WTC11 (cell line): ENCODE measurements around the gene PRR23C. TPM values are rescaled to one million over a fixed set of nuclear protein-coding genes. Genes with fewer than 3 reads are reported as not detected.

Experiments
- ATAC-seq: fragments of 200-7000 bp; cut with Tn5 transposase; 2 replicates; pipeline ENCODE4 v1.10.0; 2021; ENCODE audit warnings: mild to moderate bottlenecking, moderate library complexity
- CTCF ChIA-PET: fragments of 300-600 bp; sonication (Branson Sonifier 250); formaldehyde crosslinking; loops from one replicate; lab custom pipeline; 2021; ENCODE audit warnings: antibody characterized with exemption; lab: Charles Lee
- POLR2A ChIA-PET: fragments of 350-600 bp; sonication (Branson Sonifier 250); formaldehyde crosslinking; loops from one replicate; lab custom pipeline; 2021; ENCODE audit warnings: antibody characterized with exemption; lab: Charles Lee
- DNase-seq: peaks from one replicate; pipeline ENCODE4 v3.0.0; 2021; ENCODE audit warnings: low spot score
- H3K27ac Mint-ChIP-seq: 2 replicates; pipeline ENCODE4 v1.8.0; 2021; ENCODE audit warnings: mixed read lengths
- H3K27me3 Mint-ChIP-seq: 2 replicates; pipeline ENCODE4 v1.8.0; 2021; ENCODE audit warnings: low read depth, mild to moderate bottlenecking, moderate library complexity, mixed read lengths
- H3K36me3 Mint-ChIP-seq: 2 replicates; pipeline ENCODE4 v1.8.0; 2021; ENCODE audit warnings: mixed read lengths
- H3K4me1 Mint-ChIP-seq: 2 replicates; pipeline ENCODE4 v1.8.0; 2022; ENCODE audit warnings: mixed read lengths
- H3K4me3 Mint-ChIP-seq: 2 replicates; pipeline ENCODE4 v1.8.0; 2021; ENCODE audit warnings: mild to moderate bottlenecking, moderate library complexity, mixed read lengths
- H3K9me3 Mint-ChIP-seq: 2 replicates; pipeline ENCODE4 v1.8.0; 2021; ENCODE audit warnings: mixed read lengths
- CREB1 ChIP-seq: sonication (generic); formaldehyde crosslinking; IDR thresholded peaks from 2 replicates; pipeline ENCODE4 v1.8.0; 2023; ENCODE audit warnings: mild to moderate bottlenecking, missing genetic modification reagents
- CREM ChIP-seq: sonication (generic); formaldehyde crosslinking; IDR thresholded peaks from 2 replicates; pipeline ENCODE4 v1.8.1; 2022; ENCODE audit warnings: mild to moderate bottlenecking, missing genetic modification reagents, moderate library complexity
- ELF4 ChIP-seq: sonication (generic); formaldehyde crosslinking; IDR thresholded peaks from 2 replicates; pipeline ENCODE4 v1.8.1; 2022; ENCODE audit warnings: low read depth, mild to moderate bottlenecking, moderate library complexity, missing genetic modification reagents
- ESRRA ChIP-seq: sonication (generic); formaldehyde crosslinking; IDR thresholded peaks from 2 replicates; pipeline ENCODE4 v1.8.1; 2022; ENCODE audit warnings: mild to moderate bottlenecking, missing genetic modification reagents, borderline replicate concordance
- FOXJ3 ChIP-seq: sonication (generic); formaldehyde crosslinking; IDR thresholded peaks from 2 replicates; pipeline ENCODE4 v1.9.0; 2021; ENCODE audit warnings: missing genetic modification reagents, mild to moderate bottlenecking, borderline replicate concordance
- KAT7 ChIP-seq: sonication (generic); formaldehyde crosslinking; IDR thresholded peaks from 2 replicates; pipeline ENCODE4 v1.8.1; 2023; ENCODE audit warnings: missing genetic modification reagents, mild to moderate bottlenecking, borderline replicate concordance
- MXD4 ChIP-seq: fragments of 250-450 bp; sonication (Bioruptor Pico); IDR thresholded peaks from 2 replicates; pipeline ENCODE4 v1.8.0; 2021; ENCODE audit warnings: mild to moderate bottlenecking, moderate library complexity, borderline replicate concordance
- NFE2L1 ChIP-seq: sonication (generic); formaldehyde crosslinking; IDR thresholded peaks from 2 replicates; pipeline ENCODE4 v1.8.1; 2023; ENCODE audit warnings: missing genetic modification reagents
- NFYB ChIP-seq: sonication (generic); formaldehyde crosslinking; conservative IDR thresholded peaks from 2 replicates; pipeline ENCODE4 v1.8.0; 2022; ENCODE audit warnings: low read depth, missing genetic modification reagents
- NR1H2 ChIP-seq: sonication (generic); formaldehyde crosslinking; IDR thresholded peaks from 2 replicates; pipeline ENCODE4 v1.9.0; 2021; ENCODE audit warnings: mild to moderate bottlenecking, moderate library complexity, missing genetic modification reagents
- NR3C1 ChIP-seq: sonication (generic); formaldehyde crosslinking; conservative IDR thresholded peaks from 2 replicates; pipeline ENCODE4 v1.8.1; 2023; ENCODE audit warnings: low read depth, mild to moderate bottlenecking, missing genetic modification reagents
- SMAD4 ChIP-seq: sonication (generic); formaldehyde crosslinking; IDR thresholded peaks from 2 replicates; pipeline ENCODE4 v1.8.0; 2022; ENCODE audit warnings: mild to moderate bottlenecking, missing genetic modification reagents
- SP1 ChIP-seq: sonication (generic); formaldehyde crosslinking; conservative IDR thresholded peaks from 2 replicates; pipeline ENCODE4 v1.8.1; 2022; ENCODE audit warnings: missing genetic modification reagents
- ZNF263 ChIP-seq: sonication (generic); formaldehyde crosslinking; IDR thresholded peaks from 2 replicates; pipeline ENCODE4 v1.8.1; 2022; ENCODE audit warnings: low read depth, mild to moderate bottlenecking, moderate library complexity, missing genetic modification reagents
- ZNF423 ChIP-seq: fragments of 250-450 bp; sonication (Bioruptor Pico); IDR thresholded peaks from 2 replicates; pipeline ENCODE4 v2.1.2; 2022; ENCODE audit warnings: mild to moderate bottlenecking, moderate library complexity
- ZNF425 ChIP-seq: fragments of 250-450 bp; sonication (Bioruptor Pico); conservative IDR thresholded peaks from 2 replicates; pipeline ENCODE4 v1.9.0; 2021; ENCODE audit warnings: mild to moderate bottlenecking
- ZNF532 ChIP-seq: fragments of 250-450 bp; sonication (Bioruptor Pico); IDR thresholded peaks from 2 replicates; pipeline ENCODE4 v1.9.0; 2021; ENCODE audit warnings: mild to moderate bottlenecking, borderline replicate concordance
- total RNA-seq: library from RNA; stranded (reverse); gene quantifications from 3 replicates; pipeline ENCODE4 v1.2.3, GENCODE V29; 2021
- TF ChIP-seq, protein P1 (sequence below): sonication (generic); formaldehyde crosslinking; IDR thresholded peaks from 2 replicates; pipeline ENCODE4 v1.8.1; 2023; ENCODE audit warnings: mild to moderate bottlenecking, missing genetic modification reagents
- TF ChIP-seq, protein P2 (sequence below): fragments of 250-450 bp; sonication (Bioruptor Pico); IDR thresholded peaks from 2 replicates; pipeline ENCODE4 v1.8.0; 2021; ENCODE audit warnings: mild to moderate bottlenecking
- TF ChIP-seq, protein P3 (sequence below): fragments of 200-600 bp; IDR thresholded peaks from 2 replicates; pipeline ENCODE4 v1.8.0; 2022; ENCODE audit warnings: antibody characterized with exemption
- TF ChIP-seq, protein P4 (sequence below): sonication (generic); formaldehyde crosslinking; IDR thresholded peaks from 2 replicates; pipeline ENCODE4 v1.8.0; 2022; ENCODE audit warnings: mild to moderate bottlenecking, missing genetic modification reagents

The PRR23C gene
- total RNA-seq, 1 experiment from 2014 or later: not detected

DNA sequence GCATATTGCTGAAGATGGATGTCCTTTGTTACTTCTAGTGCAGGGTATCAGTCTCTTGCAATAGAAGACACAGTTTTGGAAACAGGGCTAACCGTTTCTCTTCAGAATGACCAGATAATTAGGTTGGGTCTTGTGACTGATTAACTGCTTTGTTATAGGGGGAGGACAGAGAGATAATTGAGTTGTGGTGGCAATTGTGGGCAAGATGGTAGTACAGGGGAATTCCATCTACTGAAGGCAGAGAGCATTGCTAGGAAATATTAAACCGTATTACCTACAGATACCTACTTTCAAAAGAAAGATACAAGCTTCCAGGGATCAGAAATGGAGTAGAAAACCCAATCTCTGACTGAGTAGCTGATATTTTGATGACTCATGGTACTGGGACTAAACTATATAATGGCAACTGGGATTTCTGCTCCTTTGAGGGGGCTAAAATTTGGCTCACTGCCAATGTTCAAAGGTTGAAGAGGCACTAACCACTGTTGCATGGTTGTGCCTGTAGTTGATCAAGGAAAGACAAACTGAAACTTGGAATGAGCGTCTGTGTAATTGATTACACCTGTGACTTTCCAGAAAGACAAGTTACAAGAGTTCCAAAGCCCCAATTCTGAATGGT is 28.2 kb downstream of the PRR23C start:
- Mint-ChIP-seq H3K27me3 (no peaks in the 10 kb centered on the region), H3K4me1 (no peaks in the 10 kb centered on the region), H3K36me3 (no peaks in the 10 kb centered on the region), H3K9me3 (peaks cover 16% of the 10 kb centered on the region), H3K4me3 (no peak overlapping the region)
- no peak for ATAC-seq
- ChIA-PET POLR2A (no interaction called here), CTCF (interaction anchor here (1.1 kb wide), 1 partner anchor 37 kb away, joined by 3 read pairs; no protein-coding TSS in a partner anchor)
- DNase-seq: no peak
- no peak for TF ChIP-seq ELF4 (CRISPR knock-in tag)
- TF ChIP-seq ZNF423 (CRISPR knock-in tag): no peak
- TF ChIP-seq, protein P1, sequence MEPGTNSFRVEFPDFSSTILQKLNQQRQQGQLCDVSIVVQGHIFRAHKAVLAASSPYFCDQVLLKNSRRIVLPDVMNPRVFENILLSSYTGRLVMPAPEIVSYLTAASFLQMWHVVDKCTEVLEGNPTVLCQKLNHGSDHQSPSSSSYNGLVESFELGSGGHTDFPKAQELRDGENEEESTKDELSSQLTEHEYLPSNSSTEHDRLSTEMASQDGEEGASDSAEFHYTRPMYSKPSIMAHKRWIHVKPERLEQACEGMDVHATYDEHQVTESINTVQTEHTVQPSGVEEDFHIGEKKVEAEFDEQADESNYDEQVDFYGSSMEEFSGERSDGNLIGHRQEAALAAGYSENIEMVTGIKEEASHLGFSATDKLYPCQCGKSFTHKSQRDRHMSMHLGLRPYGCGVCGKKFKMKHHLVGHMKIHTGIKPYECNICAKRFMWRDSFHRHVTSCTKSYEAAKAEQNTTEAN (CRISPR knock-in tag): no peak
- TF ChIP-seq NFYB (CRISPR knock-in tag): no peak
- no peak for TF ChIP-seq SMAD4 (CRISPR knock-in tag)
- TF ChIP-seq, protein P2, sequence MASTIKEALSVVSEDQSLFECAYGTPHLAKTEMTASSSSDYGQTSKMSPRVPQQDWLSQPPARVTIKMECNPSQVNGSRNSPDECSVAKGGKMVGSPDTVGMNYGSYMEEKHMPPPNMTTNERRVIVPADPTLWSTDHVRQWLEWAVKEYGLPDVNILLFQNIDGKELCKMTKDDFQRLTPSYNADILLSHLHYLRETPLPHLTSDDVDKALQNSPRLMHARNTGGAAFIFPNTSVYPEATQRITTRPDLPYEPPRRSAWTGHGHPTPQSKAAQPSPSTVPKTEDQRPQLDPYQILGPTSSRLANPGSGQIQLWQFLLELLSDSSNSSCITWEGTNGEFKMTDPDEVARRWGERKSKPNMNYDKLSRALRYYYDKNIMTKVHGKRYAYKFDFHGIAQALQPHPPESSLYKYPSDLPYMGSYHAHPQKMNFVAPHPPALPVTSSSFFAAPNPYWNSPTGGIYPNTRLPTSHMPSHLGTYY: no peak
- no peak for TF ChIP-seq FOXJ3 (CRISPR knock-in tag)
- no peak for TF ChIP-seq KAT7
- no peak for TF ChIP-seq CREB1 (CRISPR knock-in tag)
- TF ChIP-seq, all 79 proteins: peak for 0
- H3K27ac Mint-ChIP-seq: no peak overlapping the region

GRCh38 chr3:139006051-139006716 is 38.5 kb downstream of the PRR23C start, which contains the start of gene PRR23A:
Gene PRR23A (minus strand): TSS chr3:139006268. CDS start chr3:139006268, 0 bp downstream.
- Mint-ChIP-seq H3K4me1 (no peaks in the 10 kb centered on the region), H3K9me3 (peaks cover 31% of the 10 kb centered on the region), H3K27me3 (peaks cover 2% of the 10 kb centered on the region; the same call in 1 of the 2 replicates), H3K36me3 (peaks cover 5% of the 10 kb centered on the region; the same call in 1 of the 2 replicates), H3K4me3 (no peak within 1 kb of the TSS), H3K27ac (no peak within 1 kb of the TSS)
- ChIA-PET POLR2A (no interaction called here), CTCF (no interaction called here)
- DNase-seq: no peak
- ATAC-seq: no peak
- TF ChIP-seq NR1H2 (no peak), ESRRA (no peak), ZNF263 (CRISPR knock-in tag) (no peak), ZNF425 (CRISPR knock-in tag) (no peak), MXD4 (CRISPR knock-in tag) (no peak), ZNF423 (CRISPR knock-in tag) (no peak), NR3C1 (CRISPR knock-in tag) (no peak), ZNF532 (CRISPR knock-in tag) (no peak), SP1 (no peak), CREM (CRISPR knock-in tag) (no peak), NFE2L1 (CRISPR knock-in tag) (no peak)
- TF ChIP-seq, protein P3, sequence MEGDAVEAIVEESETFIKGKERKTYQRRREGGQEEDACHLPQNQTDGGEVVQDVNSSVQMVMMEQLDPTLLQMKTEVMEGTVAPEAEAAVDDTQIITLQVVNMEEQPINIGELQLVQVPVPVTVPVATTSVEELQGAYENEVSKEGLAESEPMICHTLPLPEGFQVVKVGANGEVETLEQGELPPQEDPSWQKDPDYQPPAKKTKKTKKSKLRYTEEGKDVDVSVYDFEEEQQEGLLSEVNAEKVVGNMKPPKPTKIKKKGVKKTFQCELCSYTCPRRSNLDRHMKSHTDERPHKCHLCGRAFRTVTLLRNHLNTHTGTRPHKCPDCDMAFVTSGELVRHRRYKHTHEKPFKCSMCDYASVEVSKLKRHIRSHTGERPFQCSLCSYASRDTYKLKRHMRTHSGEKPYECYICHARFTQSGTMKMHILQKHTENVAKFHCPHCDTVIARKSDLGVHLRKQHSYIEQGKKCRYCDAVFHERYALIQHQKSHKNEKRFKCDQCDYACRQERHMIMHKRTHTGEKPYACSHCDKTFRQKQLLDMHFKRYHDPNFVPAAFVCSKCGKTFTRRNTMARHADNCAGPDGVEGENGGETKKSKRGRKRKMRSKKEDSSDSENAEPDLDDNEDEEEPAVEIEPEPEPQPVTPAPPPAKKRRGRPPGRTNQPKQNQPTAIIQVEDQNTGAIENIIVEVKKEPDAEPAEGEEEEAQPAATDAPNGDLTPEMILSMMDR: no peak
- TF ChIP-seq, protein P4, sequence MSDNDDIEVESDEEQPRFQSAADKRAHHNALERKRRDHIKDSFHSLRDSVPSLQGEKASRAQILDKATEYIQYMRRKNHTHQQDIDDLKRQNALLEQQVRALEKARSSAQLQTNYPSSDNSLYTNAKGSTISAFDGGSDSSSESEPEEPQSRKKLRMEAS: no peak
- TF ChIP-seq, protein P1 (CRISPR knock-in tag): no peak
